Heart left ventricle (tissue), 16 donors: ENCODE data around the gene ASCL4. TPM values are rescaled to one million over a fixed set of nuclear protein-coding genes. Genes with fewer than 3 reads are reported as not detected.

ENCODE experiments used
- ATAC-seq, 4 donors: fragments of 200-7000 bp; cut with Tn5 transposase; one replicate each; pipeline ENCODE4 v1.9.1; 2020 to 2022; ENCODE audit warnings: moderate library complexity in 4 of 4, mild to moderate bottlenecking in 3 of 4, moderate number of reproducible peaks in 1 of 4
- DNase-seq, 5 donors: peaks; one replicate each; pipeline ENCODE4 v3.0.0-alpha.2; 2020
- H3K27ac ChIP-seq, 12 donors: fragments of 200-600 bp; sonication (generic) in 4 of 12; one replicate each; pipeline versions ENCODE4 v1.5.0 to v1.8.0; 2016 to 2022; ENCODE audit warnings: mild to moderate bottlenecking in 2 of 12
- H3K27me3 ChIP-seq, 9 donors: fragments of 200-600 bp; sonication (generic) in 2 of 9; one replicate each; pipeline versions ENCODE4 v1.5.1 to v1.8.0; 2016 to 2022; ENCODE audit warnings: mild to moderate bottlenecking in 3 of 9
- H3K36me3 ChIP-seq, 9 donors: fragments of 200-600 bp; sonication (generic) in 2 of 9; one replicate each; pipeline versions ENCODE4 v1.5.0 to v1.8.0; 2018 to 2022; ENCODE audit warnings: mild to moderate bottlenecking in 2 of 9
- H3K4me1 ChIP-seq, 12 donors: fragments of 200-600 bp; sonication (generic) in 4 of 12; one replicate each; pipeline versions ENCODE4 v1.5.0 to v1.8.0; 2016 to 2022; ENCODE audit warnings: mild to moderate bottlenecking in 3 of 12
- H3K4me3 ChIP-seq, 12 donors: fragments of 200-600 bp; sonication (generic) in 4 of 12; one replicate each; pipeline versions ENCODE4 v1.5.0 to v1.8.0; 2017 to 2022; ENCODE audit warnings: mild to moderate bottlenecking in 9 of 12, moderate library complexity in 4 of 12
- H3K9me3 ChIP-seq, 12 donors: fragments of 200-600 bp; sonication (generic) in 4 of 12; one replicate each; pipeline versions ENCODE4 v1.5.0 to v1.8.0; 2016 to 2022; ENCODE audit warnings: mild to moderate bottlenecking in 1 of 12
- CTCF ChIP-seq, 12 donors: fragments of 200-600 bp; sonication (generic) in 4 of 12; IDR thresholded peaks; one replicate each; pipeline versions ENCODE4 v1.5.0 to v1.8.0; 2018 to 2022; ENCODE audit warnings: antibody characterized with exemption in 12 of 12, mild to moderate bottlenecking in 5 of 12
- POLR2A ChIP-seq, 2 donors: fragments of 450-650 bp; IDR thresholded peaks; one replicate each; pipeline ENCODE4 v1.6.1; 2017; ENCODE audit warnings: antibody characterized with exemption in 2 of 2, mild to moderate bottlenecking in 2 of 2, moderate library complexity in 2 of 2
- WGBS, 4 donors: extraction: QIAGEN DNeasy Blood & Tissue Kit in 2 of 4; methylation state at CpG; one replicate each; pipeline versions ENCODE4 v1.1.5 to v1.1.7; 2013 to 2018; 5-methylcytosine and 5-hydroxymethylcytosine counted together
- intact Hi-C, 10 donors: fragments of 100-400 bp; cut with DNase I; formaldehyde crosslinking; loops; one replicate each; pipeline versions ENCODE4 v1.11.1 to v1.14.2; 2022
- polyA plus RNA-seq, 2 donors: library from polyadenylated mRNA; stranded (reverse); fragments of 200-250 nt; gene quantifications; one replicate each; pipeline ENCODE4 v1.2.3, GENCODE V29; 2013
- total RNA-seq, 9 donors: library from RNA; depleted of rRNA in 2 of 9; stranded (reverse); fragments of >200 nt in 2 of 9; fragmentation: NEBNext Ultra II Directional in 3 of 9; extraction: Animal tissue kit (Norgen Biotek cat#: 25700) in 3 of 9; gene quantifications; one replicate each; pipeline versions ENCODE4 v1.1.0 to v1.2.4, GENCODE V29; 2016 to 2023
- donor health status: ischemic (EF 13 %, LVEDD 7.1; RV severe dilation, severe dysfunction).
- donor health status: healthy with polysubstance abuse.
- donor health status: DM: no; HTN: yes; CAD: no.
- donor health status: DM: no; HTN: no; CAD: no.
- donor health status: ischemic (EF 25% LVEDD 6.9; RV normal size, moderate dysfunction).
- donor health status: ischemic (EF 25% LVEDD 5.7; RV mildly dilated, moderate dysfunction).
- donor health status: healthy.
- donor health status: DM: yes; HTN: yes; CAD: no.
- donor health status: ischemic (EF 35%, LVEDD 5.7; RV mildly dilated, moderate dysfunction).
- donor health status: nonischemic (EF 11% LVEDD 7.7; RV severe dilation, severe dysfunction).
- donor health status: DM: yes; HTN: yes; CAD: no.
- donor health status: PGD.
- donor health status: ischemic (EF 29% LVEDD 5.4; RV normal size, mild dysfunction).
- donor health status: nonischemic (EF 23%, LVEDD 6.1; RV moderate dilation, normal function).

Gene ASCL4
- total and polyA plus RNA-seq, 11 donors, result not detected

GRCh38 chr12:107791465-107792089 is 17.1 kb downstream of the ASCL4 start:
- no peaks in the 10 kb centered on the region for H3K9me3 ChIP-seq
- peaks cover 0 to 28% (median 0%) of the 10 kb centered on the region in 9 donors for H3K27me3 ChIP-seq
- no peak overlapping the region for H3K4me3 ChIP-seq
- TF ChIP-seq POLR2A (IDR thresholded peaks at IDR 0.05) (no peak), CTCF (IDR thresholded peaks at IDR 0.05) (no peak)
- DNase-seq (no peak), ATAC-seq (no peak)
- intact Hi-C loops, result no loop called here
- WGBS, 4 donors, result 62 to 82% (median 80%) methylated on average over 1 of the region's 1 CpG
- no peaks in the 10 kb centered on the region for H3K36me3 ChIP-seq
- H3K27ac ChIP-seq, result no peak overlapping the region
- no peaks in the 10 kb centered on the region for H3K4me1 ChIP-seq

GRCh38 chr12:107794451-107794850 is 19.9 kb downstream of the ASCL4 start:
- ATAC-seq, result no peak

GRCh38 chr12:107798580-107798979 is 24.1 kb downstream of the ASCL4 start:
- ATAC-seq, result no peak
- Histone ChIP-seq H3K9me3 (no peaks in the 10 kb centered on the region), H3K36me3 (no peaks in the 10 kb centered on the region), H3K4me3 (no peak overlapping the region), H3K27ac (no peak overlapping the region), H3K27me3 (peaks cover 0 to 21% (median 0%) of the 10 kb centered on the region in 9 donors), H3K4me1 (no peaks in the 10 kb centered on the region)
- intact Hi-C loops, result no loop called here
- WGBS, 4 donors, result 59 to 63% (median 62%) methylated on average over 3 of the region's 3 CpGs
- no peak for TF ChIP-seq CTCF (IDR thresholded peaks at IDR 0.05)
- no peak for DNase-seq

More at GRCh38 chr12:107794451-107794850, 19.9 kb downstream of the ASCL4 start:
- no peak overlapping the region for H3K4me3 ChIP-seq
- 49 to 53% (median 49%) methylated on average over 3 of the region's 3 CpGs for WGBS, 4 donors
- TF ChIP-seq POLR2A (IDR thresholded peaks at IDR 0.05), result no peak
- TF ChIP-seq CTCF (IDR thresholded peaks at IDR 0.05), result no peak
- H3K27ac ChIP-seq, result no peak overlapping the region
- no peaks in the 10 kb centered on the region for H3K36me3 ChIP-seq
- no peaks in the 10 kb centered on the region for H3K4me1 ChIP-seq
- H3K9me3 ChIP-seq, result no peaks in the 10 kb centered on the region
- no peak for DNase-seq
- intact Hi-C loops, result no loop called here
- H3K27me3 ChIP-seq, result peaks cover 0 to 28% (median 0%) of the 10 kb centered on the region in 9 donors

GRCh38 chr12:107801150-107801549 is 26.6 kb downstream of the ASCL4 start:
- Histone ChIP-seq H3K4me3 (no peak overlapping the region), H3K27me3 (no peaks in the 10 kb centered on the region), H3K4me1 (no peaks in the 10 kb centered on the region), H3K36me3 (no peaks in the 10 kb centered on the region), H3K27ac (no peak overlapping the region), H3K9me3 (no peaks in the 10 kb centered on the region)
- DNase-seq (no peak), ATAC-seq (no peak)
- intact Hi-C loops, result no loop called here
- TF ChIP-seq POLR2A (IDR thresholded peaks at IDR 0.05) (no peak), CTCF (IDR thresholded peaks at IDR 0.05) (no peak)
